HG03060 (cell line): ENCODE results near the gene CIZ1.

Experiments used
- ATAC-seq: cut with Tn5 transposase; IDR thresholded peaks from one replicate; pipeline ENCODE4 v1.9.1; 2021; ENCODE audit warnings: low read depth, moderate number of reproducible peaks; ENCODE audit not compliant: unreplicated experiment

Gene CIZ1

GRCh38 chr9:128116104-128117083 is 75.0 kb downstream of the CIZ1 start:
- ATAC-seq, result no peak
